Karpas-422 (cell line): ENCODE results near the gene SMARCB1. TPM values are rescaled to one million over a fixed set of nuclear protein-coding genes. Genes with fewer than 3 reads are reported as not detected.

Experiments
- DNase-seq: peaks from one replicate; pipeline ENCODE4 v3.0.0-alpha.2; 2015
- H2AFZ ChIP-seq: fragments of 200-600 bp; sonication (generic); 2 replicates; pipeline ENCODE4 v1.6.1; 2014; ENCODE audit warnings: antibody characterized with exemption, low read length, mixed read lengths
- H3K27ac ChIP-seq: fragments of 200-600 bp; sonication (generic); 2 replicates; pipeline ENCODE4 v1.5.1; 2014; ENCODE audit warnings: mild to moderate bottlenecking, low read length, moderate library complexity
- H3K27me3 ChIP-seq: fragments of 200-600 bp; sonication (generic); 2 replicates; pipeline ENCODE4 v1.6.1; 2014; ENCODE audit warnings: low read length, mixed read lengths
- H3K36me3 ChIP-seq: fragments of 200-600 bp; sonication (generic); 2 replicates; pipeline ENCODE4 v1.6.1; 2014; ENCODE audit warnings: low read length, mixed read lengths; ENCODE audit not compliant: insufficient read depth
- H3K4me1 ChIP-seq: fragments of 200-600 bp; sonication (generic); 2 replicates; pipeline ENCODE4 v1.6.1; 2014; ENCODE audit warnings: mild to moderate bottlenecking, low read length, mixed read lengths
- H3K4me2 ChIP-seq: fragments of 200-600 bp; sonication (generic); 2 replicates; pipeline ENCODE4 v1.6.1; 2014; ENCODE audit warnings: low read length, low read depth, mild to moderate bottlenecking; ENCODE audit not compliant: poor library complexity, severe bottlenecking
- H3K4me3 ChIP-seq: fragments of 200-600 bp; sonication (generic); 2 replicates; pipeline ENCODE4 v1.5.1; 2014; ENCODE audit warnings: mild to moderate bottlenecking, antibody characterized with exemption, low read length, mixed read lengths
- H3K79me2 ChIP-seq: fragments of 200-600 bp; sonication (generic); 2 replicates; pipeline ENCODE4 v1.6.1; 2014; ENCODE audit warnings: mild to moderate bottlenecking, low read length, mixed read lengths
- H3K9ac ChIP-seq: fragments of 200-600 bp; sonication (generic); 2 replicates; pipeline ENCODE4 v1.6.0; 2014; ENCODE audit warnings: low read length
- H3K9me2 ChIP-seq: fragments of 200-600 bp; sonication (generic), shearing (Covaris generic); replicated peaks from 2 replicates; pipeline ENCODE4 v1.6.0; 2014; ENCODE audit warnings: mild to moderate bottlenecking, low read length, moderate library complexity; ENCODE audit not compliant: insufficient read depth
- H3K9me3 ChIP-seq: fragments of 300-700, 200-600 bp; sonication (generic); 2 replicates; pipeline ENCODE4 v1.6.1; 2014; ENCODE audit warnings: low read length, mixed read lengths
- H4K20me1 ChIP-seq: fragments of 200-600 bp; sonication (generic); 2 replicates; pipeline ENCODE4 v1.6.1; 2014; ENCODE audit warnings: mild to moderate bottlenecking, antibody characterized with exemption, low read length, low read depth; ENCODE audit not compliant: insufficient read depth
- total RNA-seq: library from RNA; depleted of rRNA; stranded (reverse); fragments of >200 nt; shearing (Covaris generic); gene quantifications from 2 replicates; pipeline ENCODE4 v1.2.3, GENCODE V29; 2014; ENCODE audit warnings: low replicate concordance

The SMARCB1 gene
- total RNA-seq, 1 experiment from 2014 or later: 400 TPM

DNA sequence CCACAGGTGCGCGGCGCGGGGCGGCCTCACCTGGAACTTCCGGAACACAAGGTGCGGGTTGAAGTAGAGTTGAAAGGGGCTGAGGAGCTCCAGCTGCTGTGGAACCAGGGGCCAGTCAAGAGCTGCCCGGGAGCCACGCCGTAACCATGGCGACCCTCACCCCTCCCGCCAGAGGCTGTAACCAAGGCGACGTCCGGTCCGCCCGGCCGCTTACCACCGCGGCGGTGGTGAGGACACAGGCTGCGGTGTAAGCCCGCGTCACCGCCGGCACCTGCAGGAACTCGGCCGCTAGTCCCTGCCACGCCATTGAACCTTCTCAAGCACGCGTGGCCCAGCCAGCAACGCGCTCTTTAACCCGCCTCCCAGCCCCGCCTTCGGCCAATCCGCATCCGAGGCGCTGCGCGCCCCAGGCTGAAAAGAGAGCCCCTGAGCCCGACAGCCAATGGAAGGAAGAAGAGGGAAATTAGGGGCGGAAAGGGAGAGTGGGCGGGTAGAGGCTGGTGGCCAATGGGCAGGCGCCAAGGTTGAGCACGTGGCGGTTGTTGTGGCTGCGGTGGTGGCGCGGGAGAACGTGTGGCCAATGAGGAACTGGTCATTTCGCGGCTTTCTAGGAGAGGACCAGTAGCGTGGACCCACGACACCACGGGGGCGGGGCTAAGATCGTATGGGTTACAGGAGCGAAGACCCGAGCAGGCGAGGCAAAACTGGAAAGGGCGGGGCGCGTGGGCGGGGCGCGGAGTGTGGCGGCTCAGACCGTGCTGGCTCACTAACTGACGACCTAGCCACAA is 52.1 kb downstream of the SMARCB1 start, which contains the start of gene DERL3:
DERL3 (minus strand) TSS at position 326 of the 788 bp plus-strand sequence; CDS start at position 307, 19 bp downstream.
- peak within 1 kb of the TSS; percentile 76 for H3K4me2 ChIP-seq
- no peaks in the 10 kb centered on the region for H3K9me2 ChIP-seq
- H3K79me2 ChIP-seq: no peaks in the 10 kb centered on the region
- H3K36me3 ChIP-seq: peaks cover 9% of the 10 kb centered on the region; the same call in 1 of the 2 replicates
- peak within 1 kb of the TSS; percentile 62 for H3K4me3 ChIP-seq
- peaks cover 56% of the 10 kb centered on the region for H3K4me1 ChIP-seq
- peak; percentile 100 for DNase-seq
- peak within 1 kb of the TSS; percentile 76 for H3K9ac ChIP-seq
- H3K27me3 ChIP-seq: no peaks in the 10 kb centered on the region
- H4K20me1 ChIP-seq: peaks cover 3% of the 10 kb centered on the region; the same call in 1 of the 2 replicates
- no peak within 1 kb of the TSS for H2AFZ ChIP-seq
- no peaks in the 10 kb centered on the region for H3K9me3 ChIP-seq
- peak within 1 kb of the TSS; percentile 98 for H3K27ac ChIP-seq

DNA sequence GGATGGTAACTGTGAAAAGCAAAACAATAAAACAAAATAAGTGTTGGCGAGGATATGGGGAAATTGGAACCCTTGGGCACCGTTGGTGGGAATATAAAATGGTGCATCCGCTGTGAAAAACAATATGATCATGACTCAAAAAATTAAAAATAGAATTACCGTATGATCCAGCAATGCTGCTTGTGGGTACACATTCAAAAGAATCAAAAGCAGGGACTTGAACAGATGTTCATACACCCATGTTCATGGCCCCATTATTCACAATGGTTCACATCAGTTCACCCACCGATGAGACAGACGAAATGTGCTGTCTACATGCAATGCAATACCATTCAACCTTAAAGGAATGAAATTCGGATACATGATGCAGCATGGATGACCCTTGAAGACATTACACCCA is 53.3 kb downstream of the SMARCB1 start:
- DNase-seq: no peak
- H4K20me1 ChIP-seq: peaks cover 3% of the 10 kb centered on the region; the same call in 1 of the 2 replicates
- H3K9me3 ChIP-seq: no peaks in the 10 kb centered on the region
- peaks cover 56% of the 10 kb centered on the region for H3K4me1 ChIP-seq
- H3K36me3 ChIP-seq: peaks cover 9% of the 10 kb centered on the region; the same call in 1 of the 2 replicates
- H3K4me2 ChIP-seq: no peak overlapping the region
- no peaks in the 10 kb centered on the region for H3K9me2 ChIP-seq
- H3K4me3 ChIP-seq: no peak overlapping the region
- no peak overlapping the region for H2AFZ ChIP-seq
- no peaks in the 10 kb centered on the region for H3K79me2 ChIP-seq
- H3K9ac ChIP-seq: no peak overlapping the region
- H3K27ac ChIP-seq: no peak overlapping the region
- no peaks in the 10 kb centered on the region for H3K27me3 ChIP-seq

DNA sequence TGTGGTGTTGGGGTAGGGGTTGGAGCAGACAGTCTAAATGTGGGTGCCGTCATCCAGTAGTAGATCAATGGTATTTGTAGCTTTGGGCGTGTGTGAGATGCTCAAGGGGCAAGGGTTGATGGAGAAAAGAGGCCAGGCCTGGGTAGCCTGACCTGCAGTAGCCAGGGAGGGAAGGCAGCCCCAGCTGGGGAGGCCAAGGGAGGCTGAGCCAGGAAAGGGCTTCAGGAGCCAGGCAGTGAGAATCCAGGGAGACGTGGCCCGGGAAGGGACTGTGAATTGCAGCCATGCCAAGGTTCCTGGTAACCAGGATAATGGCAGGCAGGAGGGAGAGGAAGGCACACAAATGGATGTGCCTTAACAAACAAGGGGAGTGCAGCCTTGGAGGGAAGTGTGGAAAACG is 54.5 kb downstream of the SMARCB1 start:
- no peak overlapping the region for H3K27ac ChIP-seq
- no peak overlapping the region for H3K4me2 ChIP-seq
- H3K9ac ChIP-seq: no peak overlapping the region; the same call in 1 of the 2 replicates
- no peaks in the 10 kb centered on the region for H4K20me1 ChIP-seq
- no peaks in the 10 kb centered on the region for H3K79me2 ChIP-seq
- no peak for DNase-seq
- no peak overlapping the region for H3K4me3 ChIP-seq
- H3K27me3 ChIP-seq: no peaks in the 10 kb centered on the region
- no peaks in the 10 kb centered on the region for H3K9me2 ChIP-seq
- peaks cover 56% of the 10 kb centered on the region for H3K4me1 ChIP-seq
- no peaks in the 10 kb centered on the region for H3K9me3 ChIP-seq
- peaks cover 9% of the 10 kb centered on the region; the same call in 1 of the 2 replicates for H3K36me3 ChIP-seq
- no peak overlapping the region for H2AFZ ChIP-seq

DNA sequence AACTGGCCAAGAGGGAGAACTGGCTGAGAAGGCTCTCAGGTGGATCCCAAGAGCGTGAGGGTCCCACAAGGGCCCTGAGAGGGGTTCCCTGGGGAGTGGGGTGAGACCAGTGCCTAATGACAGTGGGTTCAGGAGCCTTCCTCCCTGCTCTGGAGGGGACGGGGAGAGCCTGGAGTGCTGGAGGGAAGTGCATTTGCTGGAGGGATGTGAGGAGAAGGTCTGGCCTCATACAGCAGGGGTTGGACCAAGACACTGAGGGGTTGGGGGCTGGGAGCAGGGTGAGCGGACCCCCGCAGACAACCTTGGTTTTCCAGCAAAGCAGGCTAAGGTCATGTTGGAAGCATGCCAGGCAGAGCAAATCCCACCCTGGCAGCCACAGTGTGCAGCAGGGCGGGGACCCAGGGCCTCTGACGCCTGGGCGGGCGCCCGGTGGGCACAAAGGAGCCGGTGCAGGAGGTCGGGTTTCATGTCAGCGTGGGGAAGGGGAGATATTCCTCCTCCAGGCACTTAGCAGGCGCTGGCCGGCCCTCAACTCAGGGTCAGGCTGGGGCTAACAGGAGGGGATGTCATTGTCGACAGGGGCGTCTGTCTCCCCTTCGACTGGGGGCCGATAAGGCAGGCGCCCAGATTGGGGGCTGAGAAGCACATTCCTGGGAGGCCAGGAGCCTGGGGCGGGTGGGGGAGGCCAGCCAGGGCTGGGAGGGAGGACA is 55.1 kb downstream of the SMARCB1 start:
- Histone ChIP-seq H3K27me3 (no peaks in the 10 kb centered on the region), H3K4me1 (peaks cover 56% of the 10 kb centered on the region), H3K4me3 (no peak overlapping the region), H4K20me1 (no peaks in the 10 kb centered on the region), H3K9me3 (no peaks in the 10 kb centered on the region), H3K9me2 (no peaks in the 10 kb centered on the region), H3K9ac (no peak overlapping the region; the same call in 1 of the 2 replicates), H3K27ac (no peak overlapping the region), H2AFZ (no peak overlapping the region), H3K4me2 (no peak overlapping the region), H3K79me2 (no peaks in the 10 kb centered on the region), H3K36me3 (peaks cover 9% of the 10 kb centered on the region; the same call in 1 of the 2 replicates)
- no peak for DNase-seq

DNA sequence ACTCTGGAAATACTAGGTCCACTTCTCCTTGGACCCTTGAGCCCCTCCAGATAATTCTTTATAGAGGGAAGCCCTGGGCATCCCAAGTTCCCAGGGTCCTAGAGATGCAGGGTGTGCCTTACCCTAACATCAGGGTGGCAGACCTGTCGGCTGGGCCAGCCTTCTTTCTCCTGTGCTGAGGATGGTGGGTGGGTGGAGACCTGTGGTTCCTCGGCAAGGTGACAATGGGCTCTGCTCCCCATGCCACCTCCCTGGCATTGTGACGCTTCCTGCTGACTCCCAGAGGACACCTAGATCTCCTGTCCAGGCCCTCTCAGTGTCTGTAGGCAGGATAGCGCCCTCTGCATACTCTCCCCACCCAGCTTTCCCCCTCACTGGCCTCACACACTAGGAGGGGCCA is 55.8 kb downstream of the SMARCB1 start:
- H3K27me3 ChIP-seq: no peaks in the 10 kb centered on the region
- no peak overlapping the region for H3K9ac ChIP-seq
- no peaks in the 10 kb centered on the region for H3K79me2 ChIP-seq
- no peak overlapping the region for H3K4me3 ChIP-seq
- peaks cover 56% of the 10 kb centered on the region for H3K4me1 ChIP-seq
- no peaks in the 10 kb centered on the region for H3K9me3 ChIP-seq
- DNase-seq: no peak
- no peak overlapping the region for H3K27ac ChIP-seq
- no peak overlapping the region for H3K4me2 ChIP-seq
- H4K20me1 ChIP-seq: no peaks in the 10 kb centered on the region
- peaks cover 7% of the 10 kb centered on the region; the same call in 1 of the 2 replicates for H3K36me3 ChIP-seq
- no peaks in the 10 kb centered on the region for H3K9me2 ChIP-seq
- H2AFZ ChIP-seq: no peak overlapping the region

DNA sequence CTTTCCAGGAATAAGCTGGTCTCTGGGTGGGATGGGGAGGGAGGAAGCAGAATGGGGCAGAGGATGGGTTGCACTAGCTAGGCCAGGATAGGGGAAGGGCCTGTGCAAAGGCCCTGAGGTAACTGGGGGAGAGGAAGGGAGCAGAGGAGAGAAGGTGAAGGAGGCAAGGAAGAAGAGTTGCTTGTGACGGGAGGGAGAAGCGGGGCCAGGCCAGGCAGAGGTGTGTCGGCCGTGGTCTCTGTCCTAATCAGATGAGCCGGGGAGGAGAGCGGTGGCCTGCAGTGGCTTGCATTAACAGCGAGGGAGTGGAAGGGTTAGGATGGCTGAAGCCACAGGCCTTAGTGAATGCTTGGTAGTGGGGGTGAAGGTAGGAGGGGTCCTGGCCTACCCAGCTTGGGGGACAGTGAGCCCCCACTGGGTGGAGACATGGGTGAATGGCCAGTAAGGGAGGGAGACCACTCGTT is 58.0 kb downstream of the SMARCB1 start:
- no peaks in the 10 kb centered on the region for H3K9me2 ChIP-seq
- H3K4me3 ChIP-seq: no peak overlapping the region
- no peaks in the 10 kb centered on the region for H3K79me2 ChIP-seq
- no peaks in the 10 kb centered on the region for H4K20me1 ChIP-seq
- no peaks in the 10 kb centered on the region for H3K27me3 ChIP-seq
- peak overlapping the region; percentile 22; the same call in 1 of the 2 replicates for H3K9ac ChIP-seq
- no peaks in the 10 kb centered on the region for H3K9me3 ChIP-seq
- no peak overlapping the region for H3K27ac ChIP-seq
- H2AFZ ChIP-seq: no peak overlapping the region
- no peak for DNase-seq
- H3K4me2 ChIP-seq: peak overlapping the region; percentile 35
- peaks cover 61% of the 10 kb centered on the region for H3K4me1 ChIP-seq
- H3K36me3 ChIP-seq: no peaks in the 10 kb centered on the region

DNA sequence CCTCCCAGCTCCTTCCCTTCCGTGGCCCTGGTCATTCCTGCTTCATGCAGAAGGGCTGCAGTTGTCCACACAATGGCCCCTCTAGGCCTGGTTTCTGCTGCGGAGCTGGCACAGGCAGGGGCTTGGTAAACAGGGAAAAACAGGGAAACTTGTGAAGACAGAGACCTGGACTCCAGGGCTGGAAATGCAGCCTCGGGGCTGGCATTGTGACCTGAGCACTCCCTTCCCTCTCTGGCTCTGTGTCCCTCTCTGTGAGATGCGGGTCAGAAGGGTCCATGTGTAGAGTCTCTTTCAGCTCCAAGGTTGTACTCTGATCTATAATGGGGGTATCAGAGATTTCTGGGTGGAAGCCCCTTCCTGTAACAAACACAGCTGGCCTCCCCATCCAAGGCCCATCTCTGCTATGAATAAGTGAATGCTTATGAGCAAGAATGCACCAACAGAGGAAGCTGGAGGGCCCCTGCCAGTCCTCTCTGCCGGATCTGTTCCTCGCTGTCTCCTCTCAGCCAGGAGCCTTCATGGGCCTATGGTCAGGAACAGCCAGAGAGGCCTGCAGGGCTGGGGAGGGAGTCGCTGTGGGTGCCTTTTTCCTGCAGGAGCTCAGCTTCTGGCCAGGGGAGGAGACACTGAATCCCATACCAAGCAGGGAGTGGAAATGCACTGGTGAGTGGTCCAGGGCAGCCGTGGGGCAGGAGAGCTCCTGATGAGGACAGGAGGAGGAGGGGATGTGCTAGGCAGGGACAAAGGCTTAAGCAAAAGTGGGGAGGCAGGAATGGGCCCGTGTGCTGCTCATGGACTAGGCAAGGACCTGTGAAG is 58.7 kb downstream of the SMARCB1 start:
- peaks cover 67% of the 10 kb centered on the region for H3K4me1 ChIP-seq
- H3K36me3 ChIP-seq: no peaks in the 10 kb centered on the region
- no peaks in the 10 kb centered on the region for H3K9me2 ChIP-seq
- peak; percentile 37 for DNase-seq
- no peaks in the 10 kb centered on the region for H3K27me3 ChIP-seq
- no peaks in the 10 kb centered on the region for H3K79me2 ChIP-seq
- H2AFZ ChIP-seq: no peak overlapping the region
- H3K27ac ChIP-seq: no peak overlapping the region
- no peaks in the 10 kb centered on the region for H4K20me1 ChIP-seq
- no peak overlapping the region for H3K4me2 ChIP-seq
- no peak overlapping the region for H3K9ac ChIP-seq
- no peaks in the 10 kb centered on the region for H3K9me3 ChIP-seq
- no peak overlapping the region for H3K4me3 ChIP-seq
